Prostate gland (tissue), 2 donors: ENCODE data around the gene KATNB1.

Source experiments
- POLR2A ChIP-seq: fragments of 450-650 bp; IDR thresholded peaks from one replicate; pipeline ENCODE4 v1.6.1; 2016; ENCODE audit warnings: antibody characterized with exemption, mild to moderate bottlenecking
- POLR2AphosphoS5 ChIP-seq: sonication (generic); formaldehyde crosslinking; IDR thresholded peaks from one replicate; pipeline ENCODE4 v1.6.1; 2017; ENCODE audit warnings: antibody characterized with exemption
- TF ChIP-seq, protein P1 (sequence below), 4 experiments: fragments of 200-600 bp in 2 of 4; fragments of 450-650 bp in 2 of 4; sonication (generic) in 2 of 4; IDR thresholded peaks; 1 replicate in 3 of 4; 2 replicates in 1 of 4; pipeline ENCODE4 v1.5.1; 2016 to 2019; ENCODE audit warnings: antibody characterized with exemption in 4 of 4, mild to moderate bottlenecking in 2 of 4, moderate library complexity in 2 of 4

DNA sequence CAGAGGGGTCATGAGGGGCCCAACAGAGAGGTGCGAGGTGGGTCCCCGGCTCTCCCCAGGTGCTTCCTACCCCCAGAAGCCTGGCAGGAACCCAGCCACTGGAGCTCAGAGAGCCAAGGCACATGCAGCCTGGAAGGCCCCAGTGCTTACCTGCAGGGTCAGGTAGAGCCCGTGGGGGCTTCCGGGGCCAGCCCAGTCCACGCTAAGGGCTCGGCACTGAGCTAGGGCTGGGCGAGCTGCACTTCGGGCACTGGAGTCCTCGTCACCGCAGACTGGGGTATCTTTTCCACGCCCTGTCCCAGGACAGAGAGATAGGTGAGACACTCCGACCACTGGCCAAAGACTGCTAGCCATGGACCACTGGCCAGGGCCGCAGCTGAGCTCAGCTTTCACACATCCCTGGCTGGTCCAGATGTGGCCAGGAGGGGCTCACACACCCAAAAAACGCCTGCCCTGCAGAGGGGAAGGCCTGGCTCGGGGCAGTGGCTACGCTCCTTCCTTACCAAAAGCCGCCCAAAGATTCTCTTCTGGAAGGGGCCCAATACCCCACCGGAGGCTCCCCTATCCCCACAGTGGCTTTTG lies 59.4 kb downstream of the KATNB1 start:
- TF ChIP-seq, protein P1, sequence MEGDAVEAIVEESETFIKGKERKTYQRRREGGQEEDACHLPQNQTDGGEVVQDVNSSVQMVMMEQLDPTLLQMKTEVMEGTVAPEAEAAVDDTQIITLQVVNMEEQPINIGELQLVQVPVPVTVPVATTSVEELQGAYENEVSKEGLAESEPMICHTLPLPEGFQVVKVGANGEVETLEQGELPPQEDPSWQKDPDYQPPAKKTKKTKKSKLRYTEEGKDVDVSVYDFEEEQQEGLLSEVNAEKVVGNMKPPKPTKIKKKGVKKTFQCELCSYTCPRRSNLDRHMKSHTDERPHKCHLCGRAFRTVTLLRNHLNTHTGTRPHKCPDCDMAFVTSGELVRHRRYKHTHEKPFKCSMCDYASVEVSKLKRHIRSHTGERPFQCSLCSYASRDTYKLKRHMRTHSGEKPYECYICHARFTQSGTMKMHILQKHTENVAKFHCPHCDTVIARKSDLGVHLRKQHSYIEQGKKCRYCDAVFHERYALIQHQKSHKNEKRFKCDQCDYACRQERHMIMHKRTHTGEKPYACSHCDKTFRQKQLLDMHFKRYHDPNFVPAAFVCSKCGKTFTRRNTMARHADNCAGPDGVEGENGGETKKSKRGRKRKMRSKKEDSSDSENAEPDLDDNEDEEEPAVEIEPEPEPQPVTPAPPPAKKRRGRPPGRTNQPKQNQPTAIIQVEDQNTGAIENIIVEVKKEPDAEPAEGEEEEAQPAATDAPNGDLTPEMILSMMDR (IDR thresholded peaks at IDR 0.05), result no peak
- no peak for TF ChIP-seq POLR2A
- TF ChIP-seq POLR2AphosphoS5, result no peak
